IPS-NIHi11 (cell line): ENCODE results near the gene THSD7B.

Experiments
- DNase-seq: peaks from one replicate; pipeline ENCODE4 v3.0.0; 2012; ENCODE audit warnings: mixed read lengths, low spot score

Gene THSD7B

DNA sequence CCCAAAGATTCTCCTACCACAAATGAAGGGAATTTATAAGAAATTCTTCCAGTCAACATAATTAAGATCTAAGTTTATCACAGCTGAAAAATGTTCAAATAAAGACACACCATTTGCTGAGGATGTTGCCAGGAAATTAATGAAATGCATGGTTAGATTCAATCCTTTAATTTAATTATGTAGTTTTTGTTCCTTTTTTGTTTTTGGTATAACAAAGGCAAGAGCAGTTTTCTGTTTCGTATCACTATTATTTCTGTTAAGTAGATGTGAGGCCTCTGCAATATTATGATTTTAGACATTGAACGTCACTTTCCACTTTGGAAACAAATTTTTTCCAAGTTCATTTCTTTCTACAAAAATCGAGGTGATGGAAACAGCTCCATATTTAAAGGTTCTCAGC lies 440.0 kb downstream of the THSD7B start:
- DNase-seq, result no peak

DNA sequence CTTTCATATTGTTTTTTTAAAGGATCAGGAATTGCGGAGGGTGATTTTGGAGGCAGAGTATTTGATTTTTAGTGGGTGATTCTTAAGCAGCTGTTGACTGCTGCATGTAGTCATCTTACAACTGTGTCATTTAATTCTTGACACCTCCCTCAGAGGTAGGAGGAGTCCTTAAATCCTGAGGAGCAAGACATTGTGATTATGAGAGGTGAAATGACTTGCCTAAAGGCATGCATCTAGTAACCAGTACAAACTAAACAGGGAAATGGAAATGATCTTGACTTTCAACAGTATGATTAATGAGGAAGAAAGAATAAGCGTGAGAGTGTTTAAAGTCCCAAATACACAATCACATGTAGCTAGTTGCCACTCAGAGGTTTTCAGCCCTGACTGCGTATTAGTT lies 440.7 kb downstream of the THSD7B start:
- DNase-seq, result no peak

DNA sequence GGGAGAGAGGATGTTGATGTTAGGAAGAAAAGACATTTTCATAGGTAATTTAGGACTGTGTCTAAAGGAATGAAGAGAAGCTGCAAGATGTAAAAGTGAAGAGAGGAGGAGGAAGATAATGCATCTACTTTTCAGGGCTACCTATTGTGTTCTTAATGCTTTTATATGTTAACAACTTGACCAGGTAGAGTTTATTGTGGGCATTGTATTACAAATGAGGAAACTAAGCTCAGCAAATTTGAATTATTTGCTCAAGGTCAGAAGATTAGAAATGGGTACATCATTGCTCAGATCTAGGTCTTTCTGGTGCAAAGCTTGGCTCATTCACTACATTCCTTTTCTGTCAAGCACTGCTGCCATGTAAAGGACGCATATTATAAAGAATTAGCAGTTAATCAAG lies 441.7 kb downstream of the THSD7B start:
- no peak for DNase-seq

DNA sequence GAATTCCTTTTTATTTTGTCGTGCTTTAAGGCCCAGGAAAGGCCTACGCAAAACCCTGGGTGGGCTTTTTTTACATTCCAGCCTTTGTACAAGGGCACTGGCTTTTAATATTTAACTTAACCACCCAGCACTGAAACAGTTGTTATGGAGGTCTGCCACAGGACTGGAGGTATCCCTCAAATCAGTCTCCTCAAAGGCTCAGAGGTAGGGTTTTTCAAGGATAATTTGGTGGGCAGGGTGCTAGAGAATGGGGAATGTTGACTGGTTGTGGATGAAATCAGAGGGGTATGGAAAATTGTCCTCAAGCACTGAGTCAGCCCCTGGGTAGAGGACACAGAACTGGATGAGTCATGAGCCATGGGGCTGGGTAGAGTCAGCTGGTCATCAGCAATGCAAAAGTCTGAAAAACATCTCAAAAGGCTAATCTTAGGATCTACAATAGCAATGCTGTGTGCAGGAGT lies 443.1 kb downstream of the THSD7B start:
- no peak for DNase-seq

DNA sequence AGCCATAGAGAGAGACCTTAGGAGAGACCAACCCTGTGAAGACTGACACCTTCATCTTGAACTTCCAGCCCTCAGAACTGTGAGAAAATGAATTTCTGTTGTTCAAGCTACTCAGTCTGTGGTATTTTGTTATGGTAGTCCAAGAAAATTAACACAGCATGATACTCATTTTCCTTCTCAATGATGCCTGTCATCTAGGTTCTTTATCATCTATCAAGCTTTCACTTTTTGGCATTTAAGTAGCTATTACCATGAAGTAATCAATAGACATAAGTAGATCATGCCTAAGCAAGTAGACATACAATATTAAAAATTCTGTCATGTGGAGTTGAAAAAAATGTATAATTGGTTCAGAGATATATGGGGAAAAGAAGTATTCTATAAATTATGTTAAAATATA lies 444.7 kb downstream of the THSD7B start:
- no peak for DNase-seq

DNA sequence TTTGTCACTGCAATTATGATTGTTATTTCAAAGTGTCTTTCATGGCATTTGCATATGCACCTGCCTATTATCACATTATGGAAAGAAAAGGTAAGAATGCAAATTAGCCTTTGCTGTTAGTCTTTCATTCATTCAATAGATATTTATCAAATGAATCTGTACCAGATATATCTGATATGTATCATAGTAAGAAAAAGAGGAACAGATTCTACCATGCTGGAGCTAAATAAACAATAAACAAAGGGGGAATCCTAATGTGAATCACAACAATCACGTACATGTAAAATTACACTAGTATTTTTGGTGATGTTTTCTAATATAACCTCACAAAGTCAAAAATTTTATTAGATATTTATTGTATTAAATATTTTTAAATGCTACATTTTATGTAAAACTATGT lies 446.4 kb downstream of the THSD7B start:
- no peak for DNase-seq

DNA sequence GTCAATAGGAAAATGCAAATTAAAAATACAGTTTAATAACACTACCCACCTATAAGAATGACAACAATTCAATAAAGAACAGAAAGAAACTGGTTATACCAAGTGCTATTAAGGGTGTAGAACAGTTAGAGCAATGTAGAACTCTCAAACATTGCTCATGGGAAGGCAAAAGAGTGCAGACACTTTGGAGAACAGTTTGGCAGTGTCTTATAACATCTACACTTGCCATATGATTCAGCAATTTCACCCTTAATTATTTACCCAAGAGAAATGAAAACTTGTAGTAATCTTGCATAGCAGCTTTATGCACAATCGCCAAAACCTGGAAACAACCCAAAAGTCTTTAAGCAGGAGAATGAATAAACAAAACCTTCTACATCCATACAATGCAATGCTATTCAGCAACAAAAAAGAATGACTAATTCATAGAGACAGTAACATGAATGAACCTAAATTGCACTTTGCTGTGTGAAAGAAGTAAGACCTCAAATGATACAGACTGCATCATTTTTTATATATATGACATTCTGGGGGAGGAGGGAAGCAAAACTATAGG lies 455.2 kb downstream of the THSD7B start:
- no peak for DNase-seq

DNA sequence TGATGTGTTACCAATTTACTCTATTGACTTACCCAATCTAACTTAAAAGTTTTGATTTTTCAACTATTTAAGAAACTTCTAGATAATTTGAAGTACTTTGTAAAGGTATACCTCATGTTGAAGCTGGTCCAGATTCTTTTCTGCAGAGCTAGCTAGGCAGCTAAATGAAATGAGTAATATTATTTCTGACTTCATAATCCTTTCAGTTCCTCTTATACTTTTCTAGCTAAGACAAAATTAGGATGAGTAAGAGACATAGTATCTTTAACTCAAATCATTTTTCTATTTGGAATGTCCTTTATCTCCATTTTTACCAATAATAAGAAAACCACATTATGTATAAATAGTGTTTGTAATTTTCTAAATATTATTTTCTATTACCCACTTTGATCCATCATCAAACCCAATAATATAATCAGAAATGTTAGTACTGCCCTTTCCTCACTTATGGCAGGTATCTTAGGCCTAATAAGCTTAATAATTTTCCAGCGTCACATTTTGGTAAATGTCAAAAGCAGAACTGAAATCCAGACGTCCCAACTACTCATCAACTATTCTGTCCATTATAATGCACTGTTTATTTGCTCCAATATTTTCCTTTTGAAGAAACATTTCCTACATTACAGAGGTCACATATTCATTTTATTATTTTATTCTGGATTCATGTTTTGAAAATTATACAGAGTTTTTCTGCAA lies 456.6 kb downstream of the THSD7B start:
- DNase-seq, result no peak

DNA sequence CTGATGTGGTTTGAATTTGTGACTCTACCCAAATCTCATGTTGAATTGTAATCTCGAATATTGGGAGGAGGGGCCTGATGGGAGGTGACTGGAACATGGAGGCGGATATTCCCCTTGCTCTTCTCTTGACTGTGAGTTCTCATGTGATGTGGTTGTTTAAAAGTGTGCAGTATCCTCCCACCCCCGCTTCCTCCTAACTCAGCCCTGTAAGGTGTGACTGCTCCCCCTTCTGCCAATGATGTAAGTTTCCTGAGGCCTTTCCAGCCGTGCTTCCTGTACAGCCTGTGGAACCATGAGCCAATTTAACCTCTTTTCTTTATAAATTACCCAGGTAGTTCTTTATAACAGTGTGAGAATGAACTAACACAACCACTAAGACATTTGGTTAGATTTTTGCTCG lies 458.4 kb downstream of the THSD7B start:
- no peak for DNase-seq

DNA sequence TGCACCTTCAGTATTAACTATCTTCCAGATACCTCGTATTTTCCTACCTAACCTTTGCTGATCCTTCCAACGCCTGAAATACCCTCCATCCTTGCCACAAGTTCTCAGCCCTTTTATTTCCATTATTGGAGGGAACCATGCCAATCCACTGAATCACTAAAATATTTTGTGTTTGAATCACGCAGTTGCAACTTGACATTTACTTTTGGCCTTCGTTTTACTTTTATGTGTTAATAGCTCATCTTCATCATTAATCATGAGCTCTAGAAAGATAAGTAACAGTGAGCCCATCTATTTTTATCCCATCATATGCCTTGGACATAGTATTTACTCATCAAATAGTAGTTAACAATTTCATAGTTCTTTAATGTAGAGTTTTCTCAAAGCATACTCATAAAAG lies 463.2 kb downstream of the THSD7B start:
- DNase-seq, result no peak

DNA sequence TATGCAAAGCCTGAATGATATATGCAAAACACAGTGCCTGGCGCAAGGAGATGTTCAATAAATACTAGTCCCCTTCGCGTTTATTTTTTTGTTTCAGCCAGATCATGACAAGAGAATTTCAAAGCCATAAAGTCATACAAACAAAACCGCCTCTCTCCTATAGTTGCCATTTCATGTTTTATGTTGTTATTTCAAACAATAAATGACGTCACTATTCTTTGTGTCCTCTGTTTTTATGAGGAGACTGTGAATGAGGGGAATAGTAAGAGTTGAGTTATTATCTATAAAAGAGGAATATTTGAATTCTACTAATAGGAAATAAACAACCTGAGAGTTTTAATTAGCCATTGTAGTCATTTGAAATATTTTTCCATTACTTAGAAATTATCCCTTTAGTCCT lies 464.5 kb downstream of the THSD7B start:
- no peak for DNase-seq

DNA sequence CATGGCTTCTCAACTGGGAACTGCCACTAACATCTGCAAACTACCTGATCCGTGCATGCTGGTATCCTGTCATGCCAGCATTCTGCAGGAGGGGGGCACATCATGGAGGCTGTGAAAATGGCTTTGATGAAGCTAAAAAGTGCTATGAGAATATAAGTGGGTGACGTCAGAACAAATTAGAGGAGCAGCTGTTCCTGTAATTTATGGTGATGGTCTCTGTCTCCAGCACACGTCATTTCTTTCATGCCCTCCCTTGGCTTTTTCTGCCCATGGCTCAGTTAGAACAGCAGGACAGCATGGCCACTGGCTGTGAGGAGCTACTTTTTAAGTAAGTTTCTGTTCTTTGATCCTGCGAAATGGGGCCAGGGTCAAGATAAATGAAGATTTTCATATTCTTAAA lies 466.3 kb downstream of the THSD7B start:
- DNase-seq, result no peak

DNA sequence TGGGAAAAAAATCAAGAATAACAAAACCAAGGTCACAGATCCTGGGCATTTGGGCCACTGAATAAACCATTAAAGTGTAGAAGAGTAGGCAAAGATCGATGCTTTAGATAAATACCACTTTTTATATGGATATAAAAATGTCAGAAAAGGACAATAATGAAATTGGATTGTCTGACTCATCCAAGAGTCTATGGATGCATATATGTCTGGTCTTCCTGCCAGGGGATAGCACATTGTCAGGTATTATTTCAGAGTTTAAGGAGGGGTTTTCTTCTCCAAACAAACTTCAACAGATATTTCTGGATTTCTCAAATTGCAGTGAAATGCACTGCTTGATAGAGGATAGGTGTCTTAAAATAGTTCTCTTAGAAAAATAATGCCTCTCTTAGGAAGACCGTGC lies 466.7 kb downstream of the THSD7B start:
- no peak for DNase-seq

DNA sequence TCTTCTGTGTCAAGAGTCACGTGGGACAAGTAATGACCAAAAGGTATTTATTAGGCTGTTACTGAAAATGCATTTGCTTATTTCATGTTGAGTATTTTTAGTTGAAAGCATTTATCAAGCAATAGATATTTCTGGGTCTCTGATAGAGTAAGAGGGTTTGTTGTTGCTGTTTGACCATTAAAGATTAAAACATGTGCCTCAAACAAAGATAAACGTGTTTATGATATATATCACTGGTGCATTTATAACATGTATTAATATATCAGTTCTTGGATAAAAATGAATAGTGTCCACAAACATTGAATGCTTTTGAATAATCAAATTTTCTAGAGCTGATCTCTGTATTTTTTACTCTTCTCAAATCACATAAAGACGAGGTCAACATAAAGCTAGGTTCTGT lies 467.7 kb downstream of the THSD7B start:
- DNase-seq, result no peak

DNA sequence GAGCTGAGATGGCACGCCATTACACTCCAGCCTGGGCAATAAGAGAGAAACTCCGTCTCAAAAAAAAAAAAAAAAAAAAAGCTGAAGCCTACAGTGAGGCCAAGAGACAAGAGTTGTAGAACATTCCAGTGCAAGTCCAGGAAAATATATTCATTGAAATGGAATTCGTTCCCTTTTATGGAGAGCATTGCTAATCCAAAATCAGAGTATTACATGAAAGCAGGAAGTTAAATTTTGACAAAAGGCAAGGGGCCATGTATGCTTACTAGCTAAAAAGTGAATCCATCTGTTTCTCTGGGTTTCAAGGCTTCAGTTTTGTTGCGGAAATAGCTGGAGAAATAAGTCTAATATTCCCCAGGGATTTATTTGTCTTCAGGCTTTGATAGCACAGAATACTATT lies 471.7 kb downstream of the THSD7B start:
- DNase-seq, result no peak

DNA sequence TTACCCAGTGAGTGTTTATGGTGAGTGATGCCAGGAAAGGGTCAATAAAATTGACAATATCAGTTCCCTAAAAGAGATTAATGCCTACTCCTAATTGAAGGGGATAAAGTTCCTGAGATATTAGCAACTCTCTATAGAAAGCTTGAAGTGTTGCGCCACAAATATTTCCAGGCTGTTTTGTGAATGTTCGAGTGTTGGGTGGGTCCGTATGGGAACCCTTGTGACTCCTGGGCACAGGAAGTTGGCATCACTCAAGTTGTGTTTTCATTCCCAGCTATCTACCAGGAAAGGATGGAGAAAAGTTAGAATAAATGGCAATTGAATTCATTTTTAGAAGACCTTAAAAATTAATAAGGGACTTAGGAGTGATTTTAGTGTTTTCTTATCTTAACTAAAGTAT lies 472.7 kb downstream of the THSD7B start:
- DNase-seq, result no peak

DNA sequence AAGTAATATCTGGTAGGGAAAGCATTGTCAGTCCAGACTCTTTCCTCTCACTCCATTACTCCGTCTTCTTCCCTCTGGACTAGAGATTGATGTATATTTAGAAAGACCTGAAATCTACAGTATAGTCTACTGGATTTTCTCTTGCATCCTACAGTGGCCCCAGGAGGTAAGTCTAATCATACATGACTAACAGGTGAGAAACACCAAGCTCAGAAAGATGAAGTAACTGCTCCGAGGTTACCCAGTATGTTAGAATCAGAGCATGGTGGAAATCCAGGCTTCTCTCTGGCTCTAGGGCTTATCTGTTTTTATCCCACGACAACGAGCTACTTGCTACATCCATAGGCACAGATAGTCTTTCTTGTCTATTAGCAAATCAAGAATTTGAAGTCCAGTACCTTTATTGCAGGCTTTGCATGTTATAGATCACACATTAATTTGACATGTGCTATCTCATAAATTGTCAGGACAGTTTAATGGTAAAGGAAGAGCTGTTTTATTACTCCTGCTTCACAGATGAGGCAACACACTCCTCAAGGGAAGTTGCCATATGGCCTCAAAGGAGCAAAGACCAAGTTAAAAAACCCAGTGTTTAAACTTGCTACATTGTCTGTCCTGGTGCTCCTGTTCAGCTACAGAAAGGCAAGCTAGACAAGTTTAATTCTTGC lies 484.3 kb downstream of the THSD7B start:
- no peak for DNase-seq

DNA sequence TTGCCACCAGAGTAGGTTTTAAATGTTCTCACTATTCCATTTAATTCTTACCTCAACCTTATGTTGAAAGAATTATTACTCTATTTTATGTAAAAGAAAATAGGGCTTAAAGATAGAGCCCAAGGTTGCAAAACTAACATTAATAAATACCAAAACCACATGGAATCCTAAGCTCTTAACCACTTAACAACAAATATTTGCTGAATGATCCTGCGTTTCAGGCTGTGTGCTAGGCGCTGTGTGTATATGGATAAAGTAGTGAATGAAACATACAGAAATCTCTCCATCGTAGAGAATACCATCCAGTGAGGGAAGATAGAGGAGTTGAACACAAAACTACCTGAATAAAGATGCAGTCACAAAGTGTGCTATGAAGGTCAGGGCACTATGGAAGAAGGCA lies 485.1 kb downstream of the THSD7B start:
- no peak for DNase-seq

DNA sequence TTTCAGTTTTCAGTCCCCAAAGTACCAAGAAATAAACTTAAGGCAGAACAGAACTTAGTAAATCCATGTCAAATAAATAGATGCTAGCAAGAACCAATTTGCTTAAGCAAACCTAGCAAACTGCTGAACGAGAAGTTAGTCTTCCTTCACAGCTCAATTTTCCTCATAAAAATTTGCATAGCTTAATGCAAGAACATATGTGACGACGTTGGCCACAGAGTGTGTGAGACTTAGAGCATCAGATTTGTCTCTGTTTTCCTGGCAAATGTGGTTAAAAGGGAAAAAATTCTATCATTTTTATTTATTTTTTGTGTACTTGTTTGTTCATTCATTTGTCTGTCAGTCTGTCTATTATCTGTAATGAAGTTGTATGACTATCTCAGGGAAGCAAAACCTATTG lies 485.7 kb downstream of the THSD7B start:
- no peak for DNase-seq

DNA sequence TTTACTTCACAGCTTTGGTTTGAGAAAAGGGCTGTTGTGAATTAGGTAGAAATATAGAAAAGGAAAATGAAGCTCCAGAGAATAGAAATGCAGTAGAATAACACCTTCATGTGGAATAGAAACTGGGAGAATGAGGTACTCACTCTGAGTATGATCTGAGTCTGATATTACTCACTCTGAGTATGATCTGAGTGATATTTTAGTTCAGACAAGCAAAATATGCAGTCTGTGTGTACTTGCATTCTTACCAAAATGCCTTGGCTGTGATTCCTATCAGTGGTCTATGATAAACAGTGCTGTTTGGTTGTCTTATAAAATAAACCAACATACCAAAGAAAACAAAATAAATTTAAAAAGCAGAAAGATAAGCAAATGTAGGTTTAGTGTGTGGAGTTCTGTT lies 487.6 kb downstream of the THSD7B start:
- no peak for DNase-seq

DNA sequence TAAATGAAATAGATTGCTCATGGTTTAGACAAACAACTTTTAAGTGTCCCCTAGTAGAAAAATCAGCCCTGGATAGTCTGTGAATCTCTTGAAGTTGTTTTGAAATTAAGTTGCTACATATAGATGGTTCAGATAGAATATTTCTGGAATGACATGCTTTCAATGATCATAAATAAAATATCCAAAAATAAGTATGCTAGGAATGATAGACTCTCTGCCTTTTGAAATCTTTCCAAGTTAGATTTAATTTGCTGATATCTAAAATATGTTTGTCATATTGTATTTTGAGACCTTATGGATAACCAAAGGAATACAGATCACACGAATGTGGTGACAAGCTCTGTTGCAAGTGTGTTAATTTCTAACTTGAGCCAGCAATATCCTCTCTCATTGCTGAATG lies 488.7 kb downstream of the THSD7B start:
- DNase-seq, result no peak

DNA sequence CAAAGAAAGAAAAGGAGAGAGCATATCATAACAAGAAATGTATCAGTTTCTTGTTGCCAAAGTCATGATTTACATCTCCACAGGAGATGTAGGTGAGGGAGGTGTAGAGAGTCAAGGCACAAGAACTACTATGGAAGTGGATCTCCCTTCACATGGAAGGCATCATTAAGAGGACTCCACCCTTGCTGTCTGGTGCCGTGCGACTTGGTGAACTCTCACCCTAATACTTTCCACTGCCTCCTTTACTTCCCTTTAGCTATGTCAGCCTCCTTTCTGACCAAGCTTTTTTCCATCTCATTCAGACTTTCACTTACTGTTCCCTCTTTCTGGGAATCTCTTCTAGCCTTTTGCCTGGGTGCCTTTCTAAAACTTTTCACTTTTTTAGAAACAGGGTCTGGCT lies 490.0 kb downstream of the THSD7B start:
- no peak for DNase-seq

DNA sequence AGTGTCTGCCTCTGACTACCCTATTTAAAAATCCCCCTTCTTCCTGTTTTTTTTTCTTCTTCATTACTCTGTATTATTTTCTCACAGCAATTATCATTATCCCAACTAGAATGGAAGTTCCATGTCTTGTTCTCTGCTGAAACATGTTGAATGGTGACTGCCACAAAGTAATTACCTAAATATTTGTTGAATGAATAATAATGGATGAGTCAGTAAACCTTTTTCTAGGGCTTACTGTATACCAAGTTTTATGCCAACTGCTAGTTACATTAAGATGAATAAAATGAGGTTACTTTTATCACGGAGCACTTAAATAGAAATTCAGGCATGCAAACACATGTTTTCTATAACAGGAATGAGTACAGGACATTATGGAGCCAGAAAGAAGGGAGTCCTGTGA lies 490.6 kb downstream of the THSD7B start:
- DNase-seq, result no peak
